K562 (cell line): ENCODE measurements around the gene MAN1B1. TPM values are rescaled to one million over a fixed set of nuclear protein-coding genes. Genes with fewer than 3 reads are reported as not detected.
A peak's percentile ranks its signal among the peaks of the same experiment; 100 is the strongest.

Source experiments
- ATAC-seq: fragments of 200-7000 bp; cut with Tn5 transposase; 3 replicates; pipeline ENCODE4 v1.9.1; 2020; ENCODE audit warnings: moderate library complexity
- BruUV-seq: library from RNA; stranded (reverse); fragments of 400-500 nt; replicated peaks from 2 replicates; lab custom pipeline; 2021; lab: Mats Ljungman, UMichigan
- CTCF ChIA-PET: fragments of 300-600 bp; formaldehyde crosslinking; extraction: SDS; loops from one replicate; lab custom pipeline; 2021; ENCODE audit warnings: low intra/inter-chr PET ratio; lab: Yijun Ruan, JAX
- POLR2A ChIA-PET: fragments of 300-600, 350-650 bp; sonication (Branson Sonifier 250); formaldehyde crosslinking; extraction: SDS; loops from one replicate; lab custom pipeline; 2021; ENCODE audit warnings: antibody characterized with exemption, inconsistent platforms; lab: Yijun Ruan, JAX
- DNase-seq, 4 experiments: peaks; one replicate each; pipeline versions ENCODE4 v3.0.0 to v3.0.0-alpha.2; 2011 to 2018; ENCODE audit warnings: low spot score in 3 of 4, mixed read lengths in 3 of 4; ENCODE audit errors: extremely low read depth in 1 of 4
- FAIRE-seq: peaks from 2 replicates; lab custom pipeline; 2011; peaks lifted over from hg19 to GRCh38; lab: Jason Lieb, UNC
- H2AFZ ChIP-seq: 2 replicates; pipeline ENCODE4 v1.6.0; 2011; ENCODE audit warnings: low read depth, low read length, control low read depth, inconsistent platforms
- H3K27ac ChIP-seq: fragments of 200-600 bp; 3 replicates; pipeline ENCODE4 v1.8.0; 2011; ENCODE audit warnings: low read depth, mild to moderate bottlenecking, control low read depth, inconsistent platforms, low read length, moderate library complexity, mixed read lengths; ENCODE audit errors: extremely low read depth
- H3K27me3 ChIP-seq, 2 experiments: fragments of 300-600 bp in 1 of 2; 2 replicates in 1 of 2; 3 replicates in 1 of 2; pipeline versions ENCODE4 v1.6.0 to v1.8.0; 2011; ENCODE audit warnings: inconsistent platforms in 2 of 2, low read length in 2 of 2, mild to moderate bottlenecking in 1 of 2, mixed read lengths in 1 of 2, moderate library complexity in 1 of 2; ENCODE audit not compliant: control insufficient read depth in 2 of 2, insufficient read depth in 2 of 2
- H3K36me3 ChIP-seq: fragments of 300-600 bp; 3 replicates; pipeline ENCODE4 v1.8.0; 2011; ENCODE audit warnings: mild to moderate bottlenecking, low read length, inconsistent platforms; ENCODE audit not compliant: control insufficient read depth, insufficient read depth
- H3K4me1 ChIP-seq, 2 experiments: fragments of 200-600 bp in 1 of 2; replicated peaks in 1 of 2; 2 replicates in 1 of 2; 3 replicates in 1 of 2; pipeline versions ENCODE4 v1.5.1 to v1.8.0; 2011; ENCODE audit warnings: inconsistent platforms in 2 of 2, low read length in 2 of 2, mild to moderate bottlenecking in 1 of 2, mixed read lengths in 1 of 2, moderate library complexity in 1 of 2; ENCODE audit not compliant: control insufficient read depth in 2 of 2, insufficient read depth in 2 of 2
- H3K4me2 ChIP-seq: 2 replicates; pipeline ENCODE4 v1.6.1; 2011; ENCODE audit warnings: low read length, control low read depth, inconsistent platforms, mixed read lengths; ENCODE audit not compliant: insufficient read depth
- H3K4me3 ChIP-seq: fragments of 200-600 bp; sonication (generic), shearing (Covaris generic); 2 replicates; pipeline ENCODE4 v1.5.1; 2016; ENCODE audit warnings: control low read depth, inconsistent platforms
- H3K79me2 ChIP-seq: fragments of 200-600 bp; 3 replicates; pipeline ENCODE4 v1.8.0; 2011; ENCODE audit warnings: low read length, inconsistent platforms; ENCODE audit not compliant: control insufficient read depth, insufficient read depth
- H3K9ac ChIP-seq, 2 experiments: 2 replicates each; pipeline versions ENCODE4 v1.6.0 to v1.6.1; 2011; ENCODE audit warnings: low read depth in 2 of 2, low read length in 2 of 2, control low read depth in 1 of 2, inconsistent platforms in 1 of 2, mild to moderate bottlenecking in 1 of 2, mixed read lengths in 1 of 2; ENCODE audit not compliant: insufficient read depth in 1 of 2
- H3K9me1 ChIP-seq: one replicate; pipeline ENCODE4 v1.6.0; 2011; ENCODE audit warnings: inconsistent platforms, mild to moderate bottlenecking, low read length, moderate library complexity; ENCODE audit not compliant: control insufficient read depth, insufficient read depth
- H3K9me3 ChIP-seq: replicated peaks from 2 replicates; pipeline ENCODE4 v1.5.1; 2011; ENCODE audit warnings: low read depth, low read length, inconsistent platforms; ENCODE audit not compliant: control insufficient read depth, insufficient read depth
- H4K20me1 ChIP-seq: replicated peaks from 2 replicates; pipeline ENCODE4 v1.6.1; 2011; ENCODE audit warnings: low read length, inconsistent platforms, mixed read lengths; ENCODE audit not compliant: control insufficient read depth, insufficient read depth
- REST ChIP-seq, 2 experiments: fragments of 450-650 bp; formaldehyde crosslinking in 1 of 2; IDR thresholded peaks; 2 replicates each; pipeline versions ENCODE4 v1.4.0 to v1.6.1; 2014 to 2020; ENCODE audit warnings: mild to moderate bottlenecking in 2 of 2, borderline replicate concordance in 1 of 2, low read depth in 1 of 2
- ZNF830 ChIP-seq: fragments of 250-450 bp; sonication (Bioruptor Pico); IDR thresholded peaks from 2 replicates; pipeline ENCODE4 v1.5.0; 2021; ENCODE audit warnings: mild to moderate bottlenecking
- WGBS: fragments of 100-300 bp; shearing (Covaris generic); methylation state at CpG from one replicate; pipeline ENCODE4 v1.1.6; 2016; ENCODE audit warnings: low coverage, mixed read lengths; ENCODE audit not compliant: insufficient coverage; ENCODE audit errors: missing lambda C conversion rate; 5-methylcytosine and 5-hydroxymethylcytosine counted together
- in situ Hi-C: fragments of 300-500 bp; cut with MboI; formaldehyde crosslinking; loops from 4 replicates; pipeline ENCODE4 v1.15.0; 2018; ENCODE audit warnings: inconsistent platforms, mixed read lengths
- intact Hi-C: fragments of 100-400 bp; cut with micrococcal nuclease; formaldehyde crosslinking; loops from 2 replicates; pipeline ENCODE4 v1.14.2; 2022
- polyA plus RNA-seq, 8 experiments: library from polyadenylated mRNA; depleted of rRNA in 4 of 8; stranded (reverse) in 5 of 8; unstranded in 3 of 8; fragments of >200 nt; fragmentation: Nextera tagmentation in 2 of 8; fragmentation: Illumina TruSeq in 1 of 8; extraction: Ambion mirVana in 2 of 8; extraction: Trizol in 1 of 8; gene quantifications; 2 replicates each; pipeline versions ENCODE4 v1.2.1 to v1.2.3, GENCODE V29; 2011 to 2014; ENCODE audit warnings: inconsistent platforms in 1 of 8, missing spikeins in 1 of 8
- total RNA-seq, 7 experiments: library from RNA; depleted of rRNA in 6 of 7; stranded (reverse); fragments of >200 nt in 6 of 7; fragmentation: Illumina TruSeq in 2 of 7; extraction: Trizol in 2 of 7; gene quantifications; 2 replicates each; pipeline versions ENCODE4 v1.2.1 to v1.2.3, GENCODE V29; 2011 to 2021; ENCODE audit warnings: low replicate concordance in 1 of 7

The MAN1B1 gene
- total and polyA plus RNA-seq, 9 of the 15 experiments (the other 6 are each of a cell fraction or from before 2014, with no cell fraction given): 0.55 to 36.6 (median 27.3) TPM

GRCh38 chr9:137140151-137141012 lies 53.6 kb downstream of the MAN1B1 start:
- DNase-seq: peak in 1 of 4 experiments; percentile 5
- no TSS peak for BruUV-seq
- intact Hi-C loops (no loop called here), in situ Hi-C loops (no loop called here)
- TF ChIP-seq REST (IDR thresholded peaks at IDR 0.05; ENCODE audit: borderline replicate concordance) (peak; percentile 49), REST (CRISPR knock-in tag; IDR thresholded peaks at IDR 0.05; ENCODE audit: low read depth) (no peak), ZNF830 (CRISPR knock-in tag) (no peak)
- Histone ChIP-seq H3K4me2 (no peak overlapping the region), H3K27me3 (peaks cover 43 to 84% of the 10 kb centered on the region in 2 experiments; a peak in 4 of 5 replicates), H3K4me1 (peaks cover 0 to 52% of the 10 kb centered on the region in 2 experiments; a peak in 2 of 5 replicates), H3K27ac (no peak overlapping the region), H3K4me3 (no peak overlapping the region), H3K36me3 (no peaks in the 10 kb centered on the region), H3K9ac (no peak overlapping the region), H2AFZ (no peak overlapping the region), H3K79me2 (no peaks in the 10 kb centered on the region), H4K20me1 (peaks cover 24% of the 10 kb centered on the region), H3K9me3 (no peaks in the 10 kb centered on the region), H3K9me1 (no peaks in the 10 kb centered on the region)
- CTCF ChIA-PET: no interaction called here
- POLR2A ChIA-PET: interaction anchor here (0.8 to 2.5 kb wide), 4 partner anchors 10 to 87 kb away, joined by 4 to 22 read pairs (median 10); partner anchors contain the start of gene ENTPD2
- no peak for FAIRE-seq
- no peak for ATAC-seq
- 5% methylated on average over 23 of the region's 26 CpGs for WGBS
